SK-N-MC (cell line): ENCODE results near the gene TTC28.
"Not testable (repeated sequence)": the region's sequence is repeated elsewhere in the genome, so short reads cannot be mapped to it uniquely, and the experiment has no call there.

Experiments
- DNase-seq: peaks from one replicate; pipeline ENCODE4 v3.0.0-alpha.2; 2011; ENCODE audit warnings: low read depth, low spot score
- H3K27ac ChIP-seq: fragments of 200-600 bp; sonication (generic); 2 replicates; pipeline ENCODE4 v1.5.1; 2016; ENCODE audit warnings: mixed run types
- H3K36me3 ChIP-seq: fragments of 200-600 bp; sonication (generic); 2 replicates; pipeline ENCODE4 v1.6.1; 2017; ENCODE audit warnings: antibody characterized with exemption, low read length, mixed read lengths; ENCODE audit not compliant: insufficient read depth
- H3K4me3 ChIP-seq: fragments of 200-600 bp; sonication (generic); 2 replicates; pipeline ENCODE4 v1.5.1; 2016
- H3K9ac ChIP-seq: fragments of 200-600 bp; sonication (generic); 2 replicates; pipeline ENCODE4 v1.8.0; 2017; ENCODE audit warnings: mixed run types, mixed read lengths; ENCODE audit not compliant: insufficient read length
- H3K9me3 ChIP-seq: fragments of 200-600 bp; sonication (generic); 2 replicates; pipeline ENCODE4 v1.6.1; 2017; ENCODE audit warnings: low read depth, mild to moderate bottlenecking, antibody characterized with exemption, low read length, moderate library complexity, mixed read lengths
- EZH2 ChIP-seq: fragments of 200-600 bp; sonication (generic); IDR thresholded peaks from one replicate; pipeline ENCODE4 v1.6.1; 2017; ENCODE audit warnings: antibody characterized with exemption
- FOXP2 ChIP-seq: optimal IDR thresholded peaks from 2 replicates; pipeline ENCODE3; 2011; ENCODE audit warnings: mild to moderate bottlenecking, moderate library complexity; ENCODE audit not compliant: insufficient read depth; ENCODE audit errors: extremely low read length, control extremely low read depth
- POLR2AphosphoS5 ChIP-seq: IDR thresholded peaks from 2 replicates; pipeline ENCODE4 v1.6.1; 2012; ENCODE audit warnings: mild to moderate bottlenecking, low read depth, low read length, borderline replicate concordance

TTC28 gene

GRCh38 chr22:28381429-28382167, 298.0 kb downstream of the TTC28 start:
- TF ChIP-seq FOXP2 (no peak), EZH2 (no peak), POLR2AphosphoS5 (no peak)
- Histone ChIP-seq H3K27ac (peak overlapping the region; percentile 83), H3K36me3 (no peaks in the 10 kb centered on the region), H3K9ac (no peak overlapping the region), H3K9me3 (no peaks in the 10 kb centered on the region), H3K4me3 (peak overlapping the region; percentile 31; the same call in 1 of the 2 replicates)
- DNase-seq: peak; percentile 45

- Histone ChIP-seq H3K4me3 (no peak overlapping the region), H3K36me3 (no peaks in the 10 kb centered on the region), H3K9me3 (no peaks in the 10 kb centered on the region), H3K27ac (peak overlapping the region; percentile 9; the same call in 1 of the 2 replicates), H3K9ac (no peak overlapping the region)
- no peak for TF ChIP-seq POLR2AphosphoS5
- no peak for DNase-seq
These were observed 299.7 kb downstream of the TTC28 start for GRCh38 chr22:28379951-28380350.

DNA sequence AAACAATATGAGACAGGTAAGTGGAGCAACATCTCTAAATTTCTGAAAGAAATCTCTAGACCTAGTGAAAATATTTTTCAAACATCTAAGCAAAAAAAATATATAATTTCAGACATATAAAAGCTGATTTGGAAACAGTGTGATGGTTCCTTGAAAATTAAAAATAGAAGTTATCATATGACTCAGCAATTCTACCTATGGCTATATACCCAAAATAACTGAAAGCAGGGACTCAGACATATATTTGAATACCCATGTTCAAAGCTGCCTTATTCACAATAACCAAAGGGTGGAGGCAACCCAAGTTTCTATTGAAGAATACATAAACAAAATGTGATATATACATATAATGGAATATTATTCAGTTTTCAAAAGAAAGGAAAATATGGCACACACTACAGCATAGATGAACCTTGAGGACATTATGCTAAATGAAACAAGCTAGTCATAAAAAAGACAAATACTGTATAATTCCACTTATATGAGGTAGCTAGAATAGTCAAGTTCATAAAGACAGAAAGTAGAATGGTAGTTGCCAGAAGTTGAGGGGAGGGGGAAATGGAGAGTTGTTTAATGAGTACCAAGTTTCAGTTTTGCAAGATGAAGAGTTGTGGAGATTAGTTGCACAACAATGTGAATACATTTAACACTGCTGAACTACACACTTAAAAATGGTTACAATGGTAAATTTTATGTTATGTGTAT, 300.4 kb downstream of the TTC28 start:
- DNase-seq: no peak
- H3K36me3 ChIP-seq: no peaks in the 10 kb centered on the region
- H3K9me3 ChIP-seq: no peaks in the 10 kb centered on the region
- no peak overlapping the region for H3K9ac ChIP-seq
- H3K27ac ChIP-seq: 0 out of 2 replicates have a peak overlapping the region, but pooled peaks have one; percentile 9
- H3K4me3 ChIP-seq: no peak overlapping the region
- TF ChIP-seq EZH2: no peak
- TF ChIP-seq FOXP2: no peak
- TF ChIP-seq POLR2AphosphoS5: no peak

GRCh38 chr22:28375761-28376534, 303.7 kb downstream of the TTC28 start:
- H3K9me3 ChIP-seq: no peaks in the 10 kb centered on the region
- H3K4me3 ChIP-seq: no peak overlapping the region
- no peak for TF ChIP-seq FOXP2
- no peak for TF ChIP-seq EZH2
- no peak for TF ChIP-seq POLR2AphosphoS5
- no peak overlapping the region for H3K9ac ChIP-seq
- H3K36me3 ChIP-seq: no peaks in the 10 kb centered on the region
- H3K27ac ChIP-seq: peak overlapping the region; percentile 55; the same call in 1 of the 2 replicates
- no peak for DNase-seq

DNA sequence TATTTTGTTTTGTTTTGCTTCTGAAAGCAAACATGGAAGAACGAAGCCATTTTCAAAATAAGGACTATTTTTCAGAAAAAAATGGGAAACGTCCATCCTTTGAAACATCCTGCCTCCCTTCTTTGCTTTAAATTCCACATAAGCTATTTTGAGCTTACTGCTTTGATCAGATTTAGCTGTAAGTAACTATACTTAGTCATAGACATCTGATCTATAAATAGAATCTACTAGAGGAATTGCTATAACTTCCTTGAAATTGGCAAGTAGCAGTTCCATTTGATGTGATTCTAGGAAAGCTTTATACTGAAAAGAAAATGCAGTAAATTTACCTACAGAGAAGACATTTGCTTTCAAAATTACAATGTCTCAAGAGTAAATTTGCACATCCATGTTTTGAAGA, 305.8 kb downstream of the TTC28 start:
- H3K9me3 ChIP-seq: no peaks in the 10 kb centered on the region
- no peak for DNase-seq
- TF ChIP-seq FOXP2 (no peak), EZH2 (no peak), POLR2AphosphoS5 (no peak)
- no peak overlapping the region for H3K9ac ChIP-seq
- H3K27ac ChIP-seq: no peak overlapping the region
- no peak overlapping the region for H3K4me3 ChIP-seq
- no peaks in the 10 kb centered on the region for H3K36me3 ChIP-seq

GRCh38 chr22:28369854-28370253, 309.8 kb downstream of the TTC28 start:
- no peaks in the 10 kb centered on the region for H3K36me3 ChIP-seq
- H3K9ac ChIP-seq: no peak overlapping the region
- no peak for TF ChIP-seq EZH2
- TF ChIP-seq POLR2AphosphoS5: no peak
- TF ChIP-seq FOXP2: no peak
- no peak for DNase-seq
- H3K9me3 ChIP-seq: no peaks in the 10 kb centered on the region
- H3K4me3 ChIP-seq: no peak overlapping the region
- H3K27ac ChIP-seq: no peak overlapping the region

- TF ChIP-seq FOXP2 (no peak), EZH2 (no peak), POLR2AphosphoS5 (no peak)
- H3K36me3 ChIP-seq: 0 out of 2 replicates have a peak, but pooled peaks cover 6% of the 10 kb centered on the region
These were observed 312.8 kb downstream of the TTC28 start for GRCh38 chr22:28366856-28367255.

DNA sequence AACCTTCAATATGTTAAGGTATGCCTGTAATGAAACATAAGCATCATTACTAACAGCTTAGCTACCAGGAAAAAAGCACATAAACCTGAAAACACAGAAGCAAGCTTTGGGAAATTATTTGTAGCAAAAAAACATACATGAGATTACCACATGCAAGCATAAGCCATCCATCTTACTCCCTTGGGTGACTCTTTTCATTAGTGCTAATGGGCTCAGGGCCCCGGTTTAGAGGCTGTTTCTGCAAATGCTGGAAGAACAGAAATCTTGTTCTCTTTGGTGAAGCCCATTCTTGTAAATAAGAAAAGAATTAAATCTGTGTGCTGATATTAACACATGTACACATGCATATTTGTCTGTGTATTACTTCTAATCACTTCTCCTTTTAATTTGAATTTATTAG, 314.3 kb downstream of the TTC28 start:
- Histone ChIP-seq H3K36me3 (0 out of 2 replicates have a peak, but pooled peaks cover 7% of the 10 kb centered on the region), H3K9ac (no peak overlapping the region), H3K4me3 (no peak overlapping the region), H3K9me3 (no peaks in the 10 kb centered on the region), H3K27ac (no peak overlapping the region)
- DNase-seq: no peak
- no peak for TF ChIP-seq FOXP2
- TF ChIP-seq POLR2AphosphoS5: no peak
- TF ChIP-seq EZH2: no peak

More at GRCh38 chr22:28366856-28367255, 312.8 kb downstream of the TTC28 start:
- Histone ChIP-seq H3K27ac (no peak overlapping the region), H3K9ac (no peak overlapping the region), H3K9me3 (no peaks in the 10 kb centered on the region), H3K4me3 (no peak overlapping the region)
- no peak for DNase-seq

GRCh38 chr22:28364105-28364504, 315.5 kb downstream of the TTC28 start:
- not testable (repeated sequence) for H3K9ac ChIP-seq, H3K4me3 ChIP-seq, H3K36me3 ChIP-seq, H3K27ac ChIP-seq, H3K9me3 ChIP-seq, DNase-seq
